ENCODE measurements around the gene GLTP. TPM values are rescaled to one million over a fixed set of nuclear protein-coding genes. Genes with fewer than 3 reads are reported as not detected.

The GLTP gene
- total and polyA plus RNA-seq, 2 of the 13 experiments (the other 11 are each of a cell fraction or from before 2014, with no cell fraction given): 10.7 to 12.9 TPM

- TF ChIP-seq, protein P1, sequence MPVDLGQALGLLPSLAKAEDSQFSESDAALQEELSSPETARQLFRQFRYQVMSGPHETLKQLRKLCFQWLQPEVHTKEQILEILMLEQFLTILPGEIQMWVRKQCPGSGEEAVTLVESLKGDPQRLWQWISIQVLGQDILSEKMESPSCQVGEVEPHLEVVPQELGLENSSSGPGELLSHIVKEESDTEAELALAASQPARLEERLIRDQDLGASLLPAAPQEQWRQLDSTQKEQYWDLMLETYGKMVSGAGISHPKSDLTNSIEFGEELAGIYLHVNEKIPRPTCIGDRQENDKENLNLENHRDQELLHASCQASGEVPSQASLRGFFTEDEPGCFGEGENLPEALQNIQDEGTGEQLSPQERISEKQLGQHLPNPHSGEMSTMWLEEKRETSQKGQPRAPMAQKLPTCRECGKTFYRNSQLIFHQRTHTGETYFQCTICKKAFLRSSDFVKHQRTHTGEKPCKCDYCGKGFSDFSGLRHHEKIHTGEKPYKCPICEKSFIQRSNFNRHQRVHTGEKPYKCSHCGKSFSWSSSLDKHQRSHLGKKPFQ (CRISPR knock-in tag; IDR thresholded peaks at IDR 0.05; ENCODE audit: insufficient replicate concordance): no peak
- 0 out of 2 replicates have a peak, but pooled peaks have one; percentile 36 for TF ChIP-seq TGIF2 (CRISPR knock-in tag; IDR thresholded peaks at IDR 0.05)
- TF ChIP-seq SRSF4 (IDR thresholded peaks at IDR 0.05; ENCODE audit: low read depth, low read length, poor library complexity, severe bottlenecking): no peak
- no peak for TF ChIP-seq CEBPG (CRISPR knock-in tag; IDR thresholded peaks at IDR 0.05)
- peak; percentile 28; the same call in 1 of the 2 replicates for TF ChIP-seq ZMYM3 (CRISPR knock-in tag; IDR thresholded peaks at IDR 0.05)
- peak; percentile 100 for TF ChIP-seq HIC2 (CRISPR knock-in tag; IDR thresholded peaks at IDR 0.05; ENCODE audit: low read depth)
- TF ChIP-seq ETV5 (CRISPR knock-in tag; IDR thresholded peaks at IDR 0.05; ENCODE audit: borderline replicate concordance): peak; percentile 90
- peak; percentile 27; the same call in 1 of the 2 replicates for TF ChIP-seq HES4 (CRISPR knock-in tag; IDR thresholded peaks at IDR 0.05; ENCODE audit: borderline replicate concordance)
- no peak for TF ChIP-seq ZNF747 (CRISPR knock-in tag; IDR thresholded peaks at IDR 0.05; ENCODE audit: borderline replicate concordance)
- TF ChIP-seq CBX2 (IDR thresholded peaks at IDR 0.05; ENCODE audit: low read depth, low read length): no peak
- TF ChIP-seq CBX2 (CRISPR knock-in tag; IDR thresholded peaks at IDR 0.05; ENCODE audit: low read depth): no peak
- no peak for TF ChIP-seq TSC22D2 (CRISPR knock-in tag; IDR thresholded peaks at IDR 0.05; ENCODE audit: borderline replicate concordance)
- TF ChIP-seq, protein P2, sequence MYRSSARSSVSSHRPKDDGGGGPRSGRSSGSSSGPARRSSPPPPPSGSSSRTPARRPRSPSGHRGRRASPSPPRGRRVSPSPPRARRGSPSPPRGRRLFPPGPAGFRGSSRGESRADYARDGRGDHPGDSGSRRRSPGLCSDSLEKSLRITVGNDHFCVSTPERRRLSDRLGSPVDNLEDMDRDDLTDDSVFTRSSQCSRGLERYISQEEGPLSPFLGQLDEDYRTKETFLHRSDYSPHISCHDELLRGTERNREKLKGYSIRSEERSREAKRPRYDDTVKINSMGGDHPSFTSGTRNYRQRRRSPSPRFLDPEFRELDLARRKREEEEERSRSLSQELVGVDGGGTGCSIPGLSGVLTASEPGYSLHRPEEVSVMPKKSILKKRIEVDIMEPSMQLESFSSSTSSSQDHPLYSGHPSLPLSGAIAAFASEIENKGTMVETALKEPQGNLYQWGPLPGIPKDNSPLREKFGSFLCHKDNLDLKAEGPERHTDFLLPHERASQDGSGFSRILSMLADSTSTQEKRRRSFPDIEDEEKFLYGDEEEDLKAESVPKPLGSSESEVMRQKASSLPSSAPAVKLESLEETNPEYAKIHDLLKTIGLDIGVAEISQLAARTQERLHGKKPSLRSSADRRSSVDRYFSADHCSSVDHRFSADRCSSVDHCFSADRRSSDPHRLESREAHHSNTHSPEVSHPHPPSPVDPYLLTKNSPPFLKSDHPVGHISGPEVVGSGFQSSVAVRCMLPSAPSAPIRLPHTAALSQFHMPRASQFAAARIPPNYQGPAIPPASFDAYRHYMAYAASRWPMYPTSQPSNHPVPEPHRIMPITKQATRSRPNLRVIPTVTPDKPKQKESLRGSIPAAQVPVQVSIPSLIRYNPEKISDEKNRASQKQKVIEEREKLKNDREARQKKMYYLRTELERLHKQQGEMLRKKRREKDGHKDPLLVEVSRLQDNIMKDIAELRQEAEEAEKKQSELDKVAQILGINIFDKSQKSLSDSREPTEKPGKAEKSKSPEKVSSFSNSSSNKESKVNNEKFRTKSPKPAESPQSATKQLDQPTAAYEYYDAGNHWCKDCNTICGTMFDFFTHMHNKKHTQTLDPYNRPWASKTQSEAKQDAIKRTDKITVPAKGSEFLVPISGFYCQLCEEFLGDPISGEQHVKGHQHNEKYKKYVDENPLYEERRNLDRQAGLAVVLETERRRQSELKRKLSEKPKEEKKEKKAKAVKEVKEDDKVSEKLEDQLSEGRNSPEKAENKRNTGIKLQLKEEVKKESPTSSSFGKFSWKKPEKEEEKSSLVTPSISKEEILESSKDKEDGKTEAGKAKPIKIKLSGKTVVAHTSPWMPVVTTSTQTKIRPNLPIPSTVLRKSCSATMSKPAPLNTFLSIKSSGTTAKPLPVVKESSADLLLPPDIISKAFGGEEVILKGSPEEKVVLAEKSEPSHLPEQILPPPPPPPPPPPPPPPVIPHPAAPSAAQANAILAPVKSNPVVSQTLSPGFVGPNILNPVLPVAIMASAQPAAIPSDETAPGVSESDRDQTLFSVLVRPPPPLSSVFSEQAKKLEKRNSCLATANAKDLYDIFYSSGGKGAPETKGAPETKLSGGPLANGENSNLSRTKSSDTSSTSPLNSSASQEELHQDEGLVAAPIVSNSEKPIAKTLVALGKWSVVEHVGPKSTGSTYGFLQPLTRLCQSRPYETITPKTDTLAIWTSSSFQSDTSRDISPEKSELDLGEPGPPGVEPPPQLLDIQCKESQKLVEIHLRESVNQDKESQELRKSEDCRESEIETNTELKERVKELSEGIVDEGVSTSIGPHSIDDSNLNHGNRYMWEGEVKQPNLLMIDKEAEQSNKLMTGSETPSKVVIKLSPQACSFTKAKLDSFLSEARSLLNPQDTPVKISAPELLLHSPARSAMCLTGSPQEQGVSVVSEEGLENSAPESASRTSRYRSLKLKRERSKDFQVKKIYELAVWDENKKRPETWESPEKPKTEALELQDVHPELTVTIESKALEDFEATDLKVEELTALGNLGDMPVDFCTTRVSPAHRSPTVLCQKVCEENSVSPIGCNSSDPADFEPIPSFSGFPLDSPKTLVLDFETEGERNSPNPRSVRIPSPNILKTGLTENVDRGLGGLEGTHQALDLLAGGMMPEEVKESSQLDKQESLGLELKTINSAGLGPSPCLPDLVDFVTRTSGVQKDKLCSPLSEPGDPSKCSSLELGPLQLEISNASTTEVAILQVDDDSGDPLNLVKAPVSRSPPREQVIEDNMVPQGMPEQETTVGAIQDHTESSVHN (CRISPR knock-in tag; IDR thresholded peaks at IDR 0.05): no peak
- no peak for TF ChIP-seq MAFF (IDR thresholded peaks at IDR 0.05; ENCODE audit: low read depth, low read length)
- peak; percentile 68; the same call in 1 of the 2 replicates for TF ChIP-seq TBX2 (CRISPR knock-in tag; IDR thresholded peaks at IDR 0.05; ENCODE audit: borderline replicate concordance)
- TF ChIP-seq ZNF121 (CRISPR knock-in tag; IDR thresholded peaks at IDR 0.05): peak; percentile 65; the same call in 1 of the 2 replicates
- no peak for TF ChIP-seq SOX13 (IDR thresholded peaks at IDR 0.05)
- TF ChIP-seq SOX13 (CRISPR knock-in tag; conservative IDR thresholded peaks at IDR 0.05 in 1 of 2, IDR thresholded peaks at IDR 0.05 in 1 of 2): peak in 1 of 2 experiments; percentile 55; a peak in 1 of 4 replicates
Measured at GRCh38 chr12:109822951-109823411, 57.4 kb downstream of the GLTP start (continued).
